PC-9 (cell line): ENCODE measurements around the gene MTURN. TPM values are rescaled to one million over a fixed set of nuclear protein-coding genes. Genes with fewer than 3 reads are reported as not detected.

ENCODE experiments used
- BruUV-seq: library from RNA; stranded (reverse); fragments of 400-500 nt; replicated peaks from 2 replicates; lab custom pipeline; 2021; lab: Mats Ljungman, UMichigan
- CTCF ChIA-PET: fragments of 300-600 bp; sonication (Branson Sonifier 250); formaldehyde crosslinking; loops from one replicate; lab custom pipeline; 2022; ENCODE audit warnings: antibody characterized with exemption; lab: Charles Lee
- POLR2A ChIA-PET: fragments of 300-600 bp; sonication (Branson Sonifier 250); formaldehyde crosslinking; loops from one replicate; lab custom pipeline; 2022; ENCODE audit warnings: antibody characterized with exemption; ENCODE audit not compliant: unreplicated experiment; lab: Charles Lee
- DNase-seq, 2 experiments: peaks; one replicate each; pipeline versions ENCODE4 v3.0.0 to v3.0.0-alpha.2; 2015 to 2022; ENCODE audit warnings: mixed read lengths in 1 of 2
- H2AFZ ChIP-seq: fragments of 200-600 bp; sonication (generic); 2 replicates; pipeline ENCODE4 v1.8.1; 2017; ENCODE audit warnings: antibody characterized with exemption
- H3F3A ChIP-seq: fragments of 200-600 bp; sonication (generic); 2 replicates; pipeline ENCODE4 v1.8.1; 2017; ENCODE audit warnings: antibody characterized with exemption, mild to moderate bottlenecking, low read depth; ENCODE audit not compliant: insufficient read depth
- H3K27ac ChIP-seq: fragments of 200-600 bp; sonication (generic); 2 replicates; pipeline ENCODE4 v1.6.1; 2016; ENCODE audit warnings: mixed run types
- H3K27me3 ChIP-seq: fragments of 200-600 bp; sonication (generic); 2 replicates; pipeline ENCODE4 v1.6.1; 2016; ENCODE audit warnings: low read depth, mixed run types; ENCODE audit not compliant: insufficient read depth
- H3K36me3 ChIP-seq: fragments of 200-600 bp; sonication (generic); 2 replicates; pipeline ENCODE4 v1.6.1; 2016; ENCODE audit warnings: low read depth, mixed run types
- H3K4me1 ChIP-seq: fragments of 200-600 bp; sonication (generic); replicated peaks from 2 replicates; pipeline ENCODE4 v1.6.1; 2016; ENCODE audit warnings: mixed run types; ENCODE audit not compliant: insufficient read depth
- H3K4me2 ChIP-seq: fragments of 200-600 bp; sonication (generic); 2 replicates; pipeline ENCODE4 v1.6.1; 2017; ENCODE audit warnings: mixed run types
- H3K4me3 ChIP-seq: fragments of 200-600 bp; sonication (generic); 2 replicates; pipeline ENCODE4 v1.6.1; 2016; ENCODE audit warnings: mixed run types
- H3K79me2 ChIP-seq: fragments of 200-600 bp; sonication (generic); 2 replicates; pipeline ENCODE4 v1.6.1; 2017; ENCODE audit warnings: low read depth, mixed run types
- H3K9me2 ChIP-seq: fragments of 200-600 bp; sonication (generic); 2 replicates; pipeline ENCODE4 v1.8.1; 2017; ENCODE audit warnings: mild to moderate bottlenecking; ENCODE audit not compliant: insufficient read depth
- H3K9me3 ChIP-seq: fragments of 200-600 bp; sonication (generic); 2 replicates; pipeline ENCODE4 v1.8.1; 2016; ENCODE audit warnings: low read depth; ENCODE audit not compliant: insufficient read depth
- H4K20me1 ChIP-seq: fragments of 200-600 bp; sonication (generic); 2 replicates; pipeline ENCODE4 v1.8.1; 2017; ENCODE audit not compliant: insufficient read depth
- EZH2 ChIP-seq: fragments of 200-600 bp; sonication (generic); IDR thresholded peaks from 2 replicates; pipeline ENCODE4 v1.8.0; 2017; ENCODE audit warnings: antibody characterized with exemption, low read depth
- intact Hi-C: fragments of 100-400 bp; cut with micrococcal nuclease; formaldehyde crosslinking; loops from one replicate; pipeline ENCODE4 v1.10.0; 2022; ENCODE audit not compliant: unreplicated experiment
- total RNA-seq: library from RNA; stranded (reverse); gene quantifications from 2 replicates; pipeline ENCODE4 v1.2.3, GENCODE V29; 2021
- TF ChIP-seq, protein P1 (sequence below): fragments of 200-600 bp; sonication (generic); conservative IDR thresholded peaks from 2 replicates; pipeline ENCODE4 v1.6.1; 2017; ENCODE audit warnings: mixed run types, antibody characterized with exemption, mild to moderate bottlenecking, moderate library complexity

Gene MTURN
- total RNA-seq, 1 experiment from 2014 or later = 21.6 TPM

DNA sequence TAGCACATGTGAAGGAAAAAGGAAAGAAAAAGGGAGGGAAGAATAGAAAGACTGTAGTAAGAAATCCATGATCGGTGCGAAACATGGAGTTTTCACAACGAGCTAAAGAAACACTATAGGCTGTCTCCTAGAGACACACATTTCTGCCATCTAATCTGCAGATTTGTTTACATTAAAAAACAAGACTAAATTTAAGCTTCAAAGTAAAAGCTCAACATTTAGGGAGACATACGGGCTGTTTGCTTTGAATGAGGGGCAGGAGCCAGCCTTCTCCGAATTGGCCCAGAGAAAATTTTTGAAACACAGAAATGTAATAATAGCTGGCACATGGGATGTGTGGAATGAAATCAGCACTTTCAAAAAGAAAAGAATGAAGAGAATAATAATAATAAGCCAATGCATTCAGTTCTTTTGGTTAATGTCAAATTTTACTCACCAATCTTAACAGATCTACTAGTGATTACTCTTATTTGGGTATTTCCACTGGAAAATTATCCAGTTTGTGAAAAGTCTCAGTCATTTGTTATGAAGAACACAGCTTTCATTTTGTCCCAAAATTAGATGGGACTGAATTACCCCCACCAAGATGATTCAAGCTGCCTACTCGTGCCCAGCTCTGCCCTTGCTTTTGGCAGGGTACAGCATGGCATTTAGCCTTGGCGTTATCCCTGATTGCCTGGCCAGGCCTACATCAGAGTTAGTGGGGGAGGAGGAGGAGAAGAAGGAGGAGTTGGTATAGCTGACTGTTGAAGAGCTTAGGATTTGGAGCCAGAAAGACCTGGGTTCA is 47.1 kb downstream of the MTURN start:
- H3K9me3 ChIP-seq = peaks cover 6% of the 10 kb centered on the region
- no peaks in the 10 kb centered on the region for H3K27me3 ChIP-seq
- H3K4me3 ChIP-seq = no peak overlapping the region
- no peak for TF ChIP-seq EZH2
- TF ChIP-seq, protein P1, sequence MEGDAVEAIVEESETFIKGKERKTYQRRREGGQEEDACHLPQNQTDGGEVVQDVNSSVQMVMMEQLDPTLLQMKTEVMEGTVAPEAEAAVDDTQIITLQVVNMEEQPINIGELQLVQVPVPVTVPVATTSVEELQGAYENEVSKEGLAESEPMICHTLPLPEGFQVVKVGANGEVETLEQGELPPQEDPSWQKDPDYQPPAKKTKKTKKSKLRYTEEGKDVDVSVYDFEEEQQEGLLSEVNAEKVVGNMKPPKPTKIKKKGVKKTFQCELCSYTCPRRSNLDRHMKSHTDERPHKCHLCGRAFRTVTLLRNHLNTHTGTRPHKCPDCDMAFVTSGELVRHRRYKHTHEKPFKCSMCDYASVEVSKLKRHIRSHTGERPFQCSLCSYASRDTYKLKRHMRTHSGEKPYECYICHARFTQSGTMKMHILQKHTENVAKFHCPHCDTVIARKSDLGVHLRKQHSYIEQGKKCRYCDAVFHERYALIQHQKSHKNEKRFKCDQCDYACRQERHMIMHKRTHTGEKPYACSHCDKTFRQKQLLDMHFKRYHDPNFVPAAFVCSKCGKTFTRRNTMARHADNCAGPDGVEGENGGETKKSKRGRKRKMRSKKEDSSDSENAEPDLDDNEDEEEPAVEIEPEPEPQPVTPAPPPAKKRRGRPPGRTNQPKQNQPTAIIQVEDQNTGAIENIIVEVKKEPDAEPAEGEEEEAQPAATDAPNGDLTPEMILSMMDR = no peak
- POLR2A ChIA-PET = interaction anchor here (0.6 kb wide), 2 partner anchors 31 to 949 kb away, joined by 3 to 6 read pairs; no protein-coding TSS in a partner anchor
- intact Hi-C loops = no loop called here
- no peaks in the 10 kb centered on the region for H3K36me3 ChIP-seq
- no peak overlapping the region for H2AFZ ChIP-seq
- no peaks in the 10 kb centered on the region for H3K4me1 ChIP-seq
- H3K27ac ChIP-seq = no peak overlapping the region
- no peaks in the 10 kb centered on the region for H4K20me1 ChIP-seq
- H3K4me2 ChIP-seq = no peak overlapping the region
- no TSS peak for BruUV-seq
- no peaks in the 10 kb centered on the region for H3K79me2 ChIP-seq
- H3F3A ChIP-seq = no peaks in the 10 kb centered on the region
- H3K9me2 ChIP-seq = no peaks in the 10 kb centered on the region
- CTCF ChIA-PET = no interaction called here
- no peak for DNase-seq

DNA sequence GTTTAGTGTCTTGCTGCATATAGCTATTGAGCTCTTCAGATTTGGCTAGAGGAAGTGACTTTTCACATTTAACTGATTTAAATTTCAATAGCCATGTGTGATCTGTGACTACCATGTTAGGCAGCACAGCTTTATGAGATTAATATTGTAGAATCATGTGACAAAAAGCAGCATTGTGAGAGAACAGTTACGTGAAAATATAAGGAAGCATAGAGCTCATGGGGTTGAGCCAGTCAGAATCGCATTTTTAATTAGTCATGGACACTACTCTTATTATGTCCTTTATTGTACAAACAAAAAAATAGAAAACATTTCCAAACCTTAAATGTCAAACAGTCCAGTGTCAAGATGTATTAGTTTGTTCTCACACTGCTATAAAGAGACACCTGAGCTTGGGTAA is 48.0 kb downstream of the MTURN start:
- POLR2A ChIA-PET = no interaction called here
- Histone ChIP-seq H3K4me3 (no peak overlapping the region), H2AFZ (no peak overlapping the region), H3K9me2 (no peaks in the 10 kb centered on the region), H3F3A (no peaks in the 10 kb centered on the region), H3K4me2 (no peak overlapping the region), H3K9me3 (peaks cover 7% of the 10 kb centered on the region), H3K27me3 (no peaks in the 10 kb centered on the region), H3K36me3 (no peaks in the 10 kb centered on the region), H3K79me2 (no peaks in the 10 kb centered on the region), H3K4me1 (no peaks in the 10 kb centered on the region), H4K20me1 (no peaks in the 10 kb centered on the region), H3K27ac (no peak overlapping the region)
- TF ChIP-seq EZH2 = no peak
- TF ChIP-seq, protein P1 = no peak
- BruUV-seq = no TSS peak
- CTCF ChIA-PET = no interaction called here
- intact Hi-C loops = no loop called here
- DNase-seq = no peak

DNA sequence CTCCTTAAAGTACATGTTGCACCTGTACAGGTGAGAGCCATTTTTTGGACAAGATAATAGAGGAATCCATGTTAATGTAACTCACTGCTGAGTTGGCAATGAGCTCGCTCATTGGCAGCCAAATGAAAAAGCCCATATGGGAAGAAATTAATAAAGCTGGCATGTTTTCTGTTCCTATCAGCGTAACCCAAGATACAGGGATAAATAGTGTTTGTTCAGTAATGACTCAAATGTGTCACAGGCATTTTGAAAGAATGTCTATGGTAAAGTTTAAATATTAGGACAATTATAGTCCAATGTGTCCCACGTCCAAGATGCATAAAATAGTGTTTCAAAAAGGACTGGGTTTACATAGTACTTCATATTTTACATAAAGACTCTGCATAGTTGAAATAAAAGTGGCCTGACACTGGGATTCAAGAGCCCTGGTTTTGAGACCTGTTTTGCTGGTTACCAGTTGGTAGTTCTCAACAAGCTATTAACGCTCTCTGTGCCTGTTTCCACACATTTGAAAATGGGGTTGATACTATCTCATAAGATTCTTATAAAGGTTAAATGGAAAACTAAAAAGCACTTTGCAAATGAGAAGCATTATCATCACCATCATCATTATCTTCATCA is 49.1 kb downstream of the MTURN start:
- Histone ChIP-seq H3K79me2 (no peaks in the 10 kb centered on the region), H3K9me2 (no peaks in the 10 kb centered on the region), H3K27me3 (no peaks in the 10 kb centered on the region), H3K4me2 (no peak overlapping the region), H3F3A (no peaks in the 10 kb centered on the region), H3K36me3 (no peaks in the 10 kb centered on the region), H2AFZ (no peak overlapping the region), H3K4me3 (no peak overlapping the region), H3K9me3 (peaks cover 7% of the 10 kb centered on the region), H3K27ac (no peak overlapping the region), H4K20me1 (no peaks in the 10 kb centered on the region), H3K4me1 (no peaks in the 10 kb centered on the region)
- ChIA-PET CTCF (no interaction called here), POLR2A (no interaction called here)
- intact Hi-C loops = loop anchor here (2.0 kb wide), 1 partner anchor 23 kb away; no protein-coding TSS in a partner anchor
- TF ChIP-seq, protein P1 = no peak
- TF ChIP-seq EZH2 = no peak
- DNase-seq = no peak
- BruUV-seq = no TSS peak
